Gastrocnemius medialis (tissue), 4 donors: ENCODE measurements around the gene NDUFAF8. TPM values are rescaled to one million over a fixed set of nuclear protein-coding genes. Genes with fewer than 3 reads are reported as not detected.

Experiments used
- ATAC-seq, 2 donors: fragments of 150-250 bp; one replicate each; pipeline ENCODE4 v1.9.1; 2016
- DNase-seq, 2 donors: peaks; one replicate each; pipeline ENCODE4 v3.0.0-alpha.2; 2019
- H3K27ac ChIP-seq, 4 donors: fragments of 200-600 bp; sonication (generic); 1 replicate in 1 of 4; 2 replicates in 3 of 4; pipeline ENCODE4 v1.5.1; 2016 to 2018; ENCODE audit warnings: mild to moderate bottlenecking in 2 of 4, moderate library complexity in 1 of 4
- H3K27me3 ChIP-seq, 3 donors: fragments of 200-600 bp; sonication (generic) in 2 of 3; 1 replicate in 1 of 3; 2 replicates in 2 of 3; pipeline versions ENCODE4 v1.5.1 to v1.6.0; 2016 to 2019; ENCODE audit warnings: mild to moderate bottlenecking in 1 of 3, moderate library complexity in 1 of 3
- H3K36me3 ChIP-seq, 2 donors: fragments of 200-600 bp; sonication (generic) in 1 of 2; one replicate each; pipeline ENCODE4 v1.5.1; 2017 to 2018
- H3K4me1 ChIP-seq, 2 donors: fragments of 200-600 bp; sonication (generic) in 1 of 2; one replicate each; pipeline ENCODE4 v1.5.1; 2016 to 2017; ENCODE audit warnings: mild to moderate bottlenecking in 2 of 2
- H3K4me3 ChIP-seq, 4 donors: fragments of 200-600 bp; sonication (generic) in 3 of 4; 1 replicate in 1 of 4; 2 replicates in 3 of 4; pipeline ENCODE4 v1.5.1; 2016 to 2019; ENCODE audit warnings: mild to moderate bottlenecking in 2 of 4
- H3K9me3 ChIP-seq, 3 donors: fragments of 200-600 bp; sonication (generic) in 2 of 3; 1 replicate in 1 of 3; 2 replicates in 2 of 3; pipeline ENCODE4 v1.5.1; 2016 to 2019
- POLR2A ChIP-seq, 2 donors: fragments of 450-650 bp; IDR thresholded peaks; one replicate each; pipeline ENCODE4 v1.6.1; 2017; ENCODE audit warnings: antibody characterized with exemption in 2 of 2, mild to moderate bottlenecking in 2 of 2, moderate library complexity in 2 of 2
- in situ Hi-C, 4 donors: fragments of 200-750 bp; cut with MboI; loops; one replicate each; pipeline versions ENCODE4 v1.15.0 to v1.8.0; 2017; ENCODE audit warnings: low sequenced_read_pairs in 4 of 4
- intact Hi-C: fragments of 100-400 bp; cut with DNase I; formaldehyde crosslinking; loops from one replicate; pipeline ENCODE4 v1.15.1; 2023; ENCODE audit warnings: low total_unique reads
- total RNA-seq, 4 donors: library from RNA; depleted of rRNA; stranded (reverse); fragments of >200 nt; gene quantifications; one replicate each; pipeline versions ENCODE4 v1.1.0 to v1.2.3, GENCODE V29; 2016
- TF ChIP-seq, protein P1 (sequence below), 5 experiments: fragments of 450-650 bp in 3 of 5; fragments of 200-600 bp in 2 of 5; sonication (generic) in 2 of 5; IDR thresholded peaks in 4 of 5; conservative IDR thresholded peaks in 1 of 5; 1 replicate in 4 of 5; 2 replicates in 1 of 5; pipeline ENCODE4 v1.5.1; 2016 to 2019; ENCODE audit warnings: antibody characterized with exemption in 5 of 5, mild to moderate bottlenecking in 3 of 5, moderate library complexity in 3 of 5

The NDUFAF8 gene
- total RNA-seq, 4 donors from 2014 or later, result 39.4 to 700 (median 74.5) TPM

DNA sequence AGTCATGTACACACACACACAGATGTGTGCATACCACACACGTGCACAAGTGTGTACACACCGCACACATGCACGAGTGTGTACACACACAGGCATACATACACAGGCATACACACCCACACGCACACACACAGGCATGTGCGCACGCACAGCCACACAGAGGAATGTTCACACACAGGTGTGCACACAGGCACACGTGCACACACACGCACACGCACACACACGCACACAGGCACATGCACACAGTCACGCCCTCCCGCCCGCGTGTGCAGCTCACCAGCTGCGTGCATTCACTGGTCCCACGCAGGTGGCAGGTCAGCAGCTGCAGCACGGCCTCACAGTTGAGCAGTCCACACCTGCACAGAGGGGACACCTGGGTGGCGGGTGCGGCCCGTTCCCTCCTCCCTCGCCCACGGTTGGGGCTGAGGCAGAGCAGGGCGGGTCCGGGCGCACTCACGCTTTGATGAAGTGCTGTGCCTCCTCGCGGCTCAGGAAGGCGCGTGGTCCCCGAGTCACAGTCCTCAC is 7.9 kb upstream of the NDUFAF8 start:
- no peaks in the 10 kb centered on the region for H3K4me1 ChIP-seq
- no peak overlapping the region for H3K27ac ChIP-seq
- no peak for TF ChIP-seq POLR2A (IDR thresholded peaks at IDR 0.05)
- TF ChIP-seq, protein P1, sequence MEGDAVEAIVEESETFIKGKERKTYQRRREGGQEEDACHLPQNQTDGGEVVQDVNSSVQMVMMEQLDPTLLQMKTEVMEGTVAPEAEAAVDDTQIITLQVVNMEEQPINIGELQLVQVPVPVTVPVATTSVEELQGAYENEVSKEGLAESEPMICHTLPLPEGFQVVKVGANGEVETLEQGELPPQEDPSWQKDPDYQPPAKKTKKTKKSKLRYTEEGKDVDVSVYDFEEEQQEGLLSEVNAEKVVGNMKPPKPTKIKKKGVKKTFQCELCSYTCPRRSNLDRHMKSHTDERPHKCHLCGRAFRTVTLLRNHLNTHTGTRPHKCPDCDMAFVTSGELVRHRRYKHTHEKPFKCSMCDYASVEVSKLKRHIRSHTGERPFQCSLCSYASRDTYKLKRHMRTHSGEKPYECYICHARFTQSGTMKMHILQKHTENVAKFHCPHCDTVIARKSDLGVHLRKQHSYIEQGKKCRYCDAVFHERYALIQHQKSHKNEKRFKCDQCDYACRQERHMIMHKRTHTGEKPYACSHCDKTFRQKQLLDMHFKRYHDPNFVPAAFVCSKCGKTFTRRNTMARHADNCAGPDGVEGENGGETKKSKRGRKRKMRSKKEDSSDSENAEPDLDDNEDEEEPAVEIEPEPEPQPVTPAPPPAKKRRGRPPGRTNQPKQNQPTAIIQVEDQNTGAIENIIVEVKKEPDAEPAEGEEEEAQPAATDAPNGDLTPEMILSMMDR (IDR thresholded peaks at IDR 0.05 in 4 of 5, conservative IDR thresholded peaks at IDR 0.05 in 1 of 5), result no peak
- in situ Hi-C loops, result loop anchor here in 1 of 4 donors (25.0 kb wide), 1 partner anchor 94 kb away; no protein-coding TSS in a partner anchor
- DNase-seq, result no peak
- ATAC-seq, result no peak
- H3K27me3 ChIP-seq, result no peaks in the 10 kb centered on the region
- H3K36me3 ChIP-seq, result peaks cover 0 to 51% of the 10 kb centered on the region in 2 donors
- no peak overlapping the region for H3K4me3 ChIP-seq
- intact Hi-C loops, result no loop called here
- H3K9me3 ChIP-seq, result no peaks in the 10 kb centered on the region

DNA sequence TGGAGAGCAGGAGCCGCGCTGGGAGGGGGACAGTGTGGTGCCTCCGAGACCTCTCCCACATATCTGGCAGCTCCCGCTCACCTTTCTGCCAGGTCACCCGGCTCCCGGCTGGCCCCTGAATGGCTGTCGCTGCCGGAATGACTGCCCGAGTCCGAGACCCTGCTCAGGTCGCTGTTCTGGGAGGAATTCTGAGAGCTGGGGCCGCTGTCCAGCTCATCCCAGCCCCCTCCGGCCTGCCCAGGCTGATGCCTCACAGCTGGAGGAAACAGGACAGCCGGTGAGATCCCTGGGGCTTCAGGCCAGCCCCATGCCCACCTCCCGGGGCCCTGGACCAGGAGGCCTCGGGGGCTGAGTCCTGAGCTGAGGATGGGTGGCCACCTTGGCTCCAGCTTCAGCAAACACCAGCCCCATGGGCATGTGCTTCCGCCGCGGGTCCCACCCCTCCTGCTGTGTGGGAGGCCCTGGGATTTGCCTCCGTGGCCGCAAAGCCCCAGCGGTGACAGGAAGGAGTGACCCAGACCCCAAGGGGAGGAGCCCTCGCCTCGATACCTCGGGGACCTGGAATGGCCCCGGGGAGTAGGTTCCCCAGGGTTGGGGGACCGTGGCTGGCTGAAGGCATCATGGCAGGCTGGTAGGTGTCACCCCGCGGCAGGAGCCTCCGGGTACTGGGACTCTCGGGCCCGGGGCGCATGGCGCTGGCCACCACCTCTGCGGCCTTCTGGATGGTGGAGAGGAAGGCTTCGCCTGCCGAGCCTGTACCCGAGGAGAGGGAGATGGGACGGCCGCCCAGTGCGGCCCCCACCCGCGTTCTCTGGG is 7.1 kb upstream of the NDUFAF8 start:
- intact Hi-C loops (no loop called here), in situ Hi-C loops (loop anchor here in 1 of 4 donors (25.0 kb wide), 1 partner anchor 95 kb away; no protein-coding TSS in a partner anchor)
- ATAC-seq (no peak), DNase-seq (no peak)
- Histone ChIP-seq H3K27ac (no peak overlapping the region), H3K36me3 (peaks cover 0 to 51% of the 10 kb centered on the region in 2 donors), H3K4me3 (no peak overlapping the region), H3K27me3 (no peaks in the 10 kb centered on the region), H3K9me3 (no peaks in the 10 kb centered on the region), H3K4me1 (no peaks in the 10 kb centered on the region)
- TF ChIP-seq POLR2A (IDR thresholded peaks at IDR 0.05), result no peak

- in situ Hi-C loops, result loop anchor here in 1 of 4 donors (25.0 kb wide), 1 partner anchor 95 kb away; no protein-coding TSS in a partner anchor
- Histone ChIP-seq H3K9me3 (no peaks in the 10 kb centered on the region), H3K27me3 (no peaks in the 10 kb centered on the region), H3K4me3 (no peak overlapping the region), H3K4me1 (peaks cover 5% of the 10 kb centered on the region in 2 donors), H3K27ac (no peak overlapping the region), H3K36me3 (peaks cover 0 to 51% of the 10 kb centered on the region in 2 donors)
- no peak for ATAC-seq
- DNase-seq, result no peak
- TF ChIP-seq, protein P1 (IDR thresholded peaks at IDR 0.05 in 4 of 5, conservative IDR thresholded peaks at IDR 0.05 in 1 of 5), result no peak
- no peak for TF ChIP-seq POLR2A (IDR thresholded peaks at IDR 0.05)
- intact Hi-C loops, result no loop called here
Observed at GRCh38 chr17:81232616-81233241, 6.4 kb upstream of the NDUFAF8 start.

DNA sequence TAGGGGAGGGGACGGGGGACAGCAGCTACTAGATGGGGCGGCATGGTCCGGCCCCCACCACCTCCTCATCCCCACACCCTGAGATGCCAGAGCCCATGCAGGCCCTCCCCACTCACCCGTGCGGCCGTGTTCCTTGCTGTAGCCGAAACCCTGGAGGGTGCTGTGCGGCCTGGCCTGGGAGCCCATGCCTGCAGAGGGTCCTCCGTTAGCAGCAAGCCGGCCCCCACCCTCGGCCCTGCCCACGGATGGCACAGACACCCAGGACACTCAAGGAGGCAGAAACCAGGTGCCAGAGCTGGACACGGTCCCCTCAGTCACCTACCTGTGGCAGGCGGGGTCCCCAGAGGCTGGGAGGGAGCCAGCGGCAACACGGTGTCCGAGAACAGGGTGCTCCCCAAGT is 5.8 kb upstream of the NDUFAF8 start:
- no peak overlapping the region for H3K4me3 ChIP-seq
- ATAC-seq, result no peak
- DNase-seq, result no peak
- H3K9me3 ChIP-seq, result no peaks in the 10 kb centered on the region
- no peak overlapping the region for H3K27ac ChIP-seq
- peaks cover 0 to 51% of the 10 kb centered on the region in 2 donors for H3K36me3 ChIP-seq
- in situ Hi-C loops, result loop anchor here in 1 of 4 donors (25.0 kb wide), 1 partner anchor 96 kb away; no protein-coding TSS in a partner anchor
- no peaks in the 10 kb centered on the region for H3K27me3 ChIP-seq
- H3K4me1 ChIP-seq, result peaks cover 10 to 11% of the 10 kb centered on the region in 2 donors
- TF ChIP-seq, protein P1 (IDR thresholded peaks at IDR 0.05 in 4 of 5, conservative IDR thresholded peaks at IDR 0.05 in 1 of 5), result no peak
- no peak for TF ChIP-seq POLR2A (IDR thresholded peaks at IDR 0.05)
- intact Hi-C loops, result no loop called here
